CD4-positive, alpha-beta T cell (primary cell): Measurements from ENCODE around the gene SERPING1. TPM values are rescaled to one million over a fixed set of nuclear protein-coding genes. Genes with fewer than 3 reads are reported as not detected.

Source experiments
- ATAC-seq: fragments of 200-7000 bp; cut with Tn5 transposase; one replicate; pipeline ENCODE4 v1.10.0; 2022; ENCODE audit warnings: mild to moderate bottlenecking; ENCODE audit not compliant: poor library complexity
- CTCF ChIA-PET: fragments of 350-600 bp; sonication (Branson Sonifier 250); formaldehyde crosslinking; loops from one replicate; lab custom pipeline; 2021; ENCODE audit warnings: antibody characterized with exemption, inconsistent platforms; lab: Charles Lee
- POLR2A ChIA-PET: fragments of 350-600 bp; sonication (Branson Sonifier 250); formaldehyde crosslinking; loops from one replicate; lab custom pipeline; 2021; ENCODE audit warnings: antibody characterized with exemption, inconsistent platforms; lab: Charles Lee
- DNase-seq, 14 experiments: peaks; one replicate each; pipeline ENCODE4 v3.0.0-alpha.2; 2013 to 2020; ENCODE audit warnings: mixed read lengths in 2 of 14
- H3K27ac ChIP-seq, 2 donors: one replicate each; pipeline versions ENCODE4 v1.5.1 to v1.7.0; 2013; ENCODE audit warnings: low read length in 2 of 2, low read depth in 1 of 2, mild to moderate bottlenecking in 1 of 2
- H3K27me3 ChIP-seq, 2 experiments: 1 replicate in 1 of 2; 2 replicates in 1 of 2; pipeline versions ENCODE4 v1.6.1 to v1.7.0; 2013; ENCODE audit warnings: low read length in 2 of 2, control low read depth in 1 of 2, mild to moderate bottlenecking in 1 of 2, moderate library complexity in 1 of 2; ENCODE audit not compliant: insufficient read depth in 2 of 2, control insufficient read depth in 1 of 2
- H3K36me3 ChIP-seq: one replicate; pipeline ENCODE4 v1.6.1; 2013; ENCODE audit warnings: low read length, control low read depth; ENCODE audit not compliant: insufficient read depth
- H3K4me1 ChIP-seq: one replicate; pipeline ENCODE4 v1.6.1; 2013; ENCODE audit warnings: low read length, control low read depth; ENCODE audit not compliant: insufficient read depth
- H3K4me3 ChIP-seq: one replicate; pipeline ENCODE4 v1.5.1; 2013; ENCODE audit warnings: mild to moderate bottlenecking, low read length, moderate library complexity
- H3K9me3 ChIP-seq, 2 experiments: 1 replicate in 1 of 2; 2 replicates in 1 of 2; pipeline versions ENCODE4 v1.6.1 to v1.7.0; 2013; ENCODE audit warnings: low read length in 2 of 2, mild to moderate bottlenecking in 2 of 2, control low read depth in 1 of 2, moderate library complexity in 1 of 2; ENCODE audit not compliant: control insufficient read depth in 1 of 2, insufficient read depth in 1 of 2
- H3K27ac Mint-ChIP-seq: one replicate; pipeline ENCODE4 v1.8.0; 2020; ENCODE audit warnings: mixed read lengths
- H3K27me3 Mint-ChIP-seq: one replicate; pipeline ENCODE4 v1.8.0; 2021; ENCODE audit warnings: mixed read lengths
- H3K36me3 Mint-ChIP-seq: one replicate; pipeline ENCODE4 v1.8.0; 2021; ENCODE audit warnings: low read depth, mixed read lengths
- H3K4me1 Mint-ChIP-seq: one replicate; pipeline ENCODE4 v1.8.0; 2021; ENCODE audit warnings: low read depth, mixed read lengths
- H3K4me3 Mint-ChIP-seq: one replicate; pipeline ENCODE4 v1.8.0; 2020; ENCODE audit warnings: mild to moderate bottlenecking, mixed read lengths
- H3K9me3 Mint-ChIP-seq: one replicate; pipeline ENCODE4 v1.8.0; 2020; ENCODE audit warnings: mixed read lengths
- CTCF ChIP-seq: fragments of 200-600 bp; IDR thresholded peaks from one replicate; pipeline ENCODE4 v1.8.0; 2022; ENCODE audit warnings: antibody characterized with exemption, mild to moderate bottlenecking
- intact Hi-C, 2 experiments: fragments of 100-400 bp; cut with DNase I in 1 of 2; cut with micrococcal nuclease in 1 of 2; formaldehyde crosslinking; loops; one replicate each; pipeline versions ENCODE4 v1.15.1 to v1.9.0; 2023 to 2025; cut with DNase I, micrococcal nuclease
- total RNA-seq, 174 experiments: library from RNA in 2 of 174; stranded (reverse) in 2 of 174; gene quantifications; one replicate each; pipeline ENCODE4 v1.2.3 and lab custom pipeline; 2021 to 2026

Gene SERPING1
- total RNA-seq, 2 experiments from 2014 or later = 0.53 TPM; not detected in 1

- intact Hi-C loops = no loop called here
- Histone ChIP-seq H3K27me3 (peaks cover 14 to 15% of the 10 kb centered on the region in 2 experiments), H3K9me3 (no peaks in the 10 kb centered on the region), H3K36me3 (no peaks in the 10 kb centered on the region), H3K4me3 (no peak overlapping the region), H3K27ac (no peak overlapping the region), H3K4me1 (no peaks in the 10 kb centered on the region)
- CTCF ChIA-PET = no interaction called here
- H3K4me3 Mint-ChIP-seq = no peak overlapping the region
- peaks cover 51% of the 10 kb centered on the region for H3K27me3 Mint-ChIP-seq
- no peak for TF ChIP-seq CTCF
- no peaks in the 10 kb centered on the region for H3K9me3 Mint-ChIP-seq
- ATAC-seq (no peak), DNase-seq (no peak)
- H3K36me3 Mint-ChIP-seq = no peaks in the 10 kb centered on the region
- POLR2A ChIA-PET = no interaction called here
- H3K4me1 Mint-ChIP-seq = no peaks in the 10 kb centered on the region
- H3K27ac Mint-ChIP-seq = no peak overlapping the region
These were observed 688 bp downstream of the SERPING1 start for GRCh38 chr11:57597916-57598830.

- no peaks in the 10 kb centered on the region for H3K4me1 ChIP-seq
- no peaks in the 10 kb centered on the region for H3K9me3 ChIP-seq
- H3K9me3 Mint-ChIP-seq = no peaks in the 10 kb centered on the region
- H3K36me3 Mint-ChIP-seq = no peaks in the 10 kb centered on the region
- DNase-seq (no peak), ATAC-seq (no peak)
- peaks cover 14 to 15% of the 10 kb centered on the region in 2 experiments for H3K27me3 ChIP-seq
- ChIA-PET POLR2A (no interaction called here), CTCF (no interaction called here)
- H3K4me1 Mint-ChIP-seq = no peaks in the 10 kb centered on the region
- TF ChIP-seq CTCF = no peak
- H3K36me3 ChIP-seq = no peaks in the 10 kb centered on the region
- peaks cover 51% of the 10 kb centered on the region for H3K27me3 Mint-ChIP-seq
- H3K4me3 Mint-ChIP-seq = no peak overlapping the region
- no peak overlapping the region for H3K27ac ChIP-seq
- no peak overlapping the region for H3K27ac Mint-ChIP-seq
- no peak overlapping the region for H3K4me3 ChIP-seq
- intact Hi-C loops = no loop called here
These were observed 1.3 kb downstream of the SERPING1 start for GRCh38 chr11:57598831-57599155.

DNA sequence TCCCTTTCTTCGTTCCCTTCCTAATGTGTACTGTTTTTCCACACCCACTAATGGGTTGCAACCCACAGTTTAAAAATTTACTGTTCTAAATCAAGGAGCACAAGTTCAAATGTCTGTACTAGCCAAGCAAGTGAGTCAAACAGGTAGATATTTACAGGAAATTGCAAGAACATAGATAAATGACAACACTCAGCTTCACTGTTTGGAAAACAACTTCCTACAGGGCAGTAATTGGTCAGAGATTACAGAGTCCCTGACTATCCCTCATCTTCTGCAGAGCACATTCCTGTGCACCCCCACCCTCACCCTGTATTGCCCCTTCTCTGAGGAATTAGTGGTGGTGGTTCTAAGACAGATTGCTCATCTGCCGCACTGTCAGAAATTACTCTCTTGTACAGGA lies 1.9 kb downstream of the SERPING1 start:
- H3K4me1 Mint-ChIP-seq = no peaks in the 10 kb centered on the region
- H3K9me3 ChIP-seq = no peaks in the 10 kb centered on the region
- no peak overlapping the region for H3K4me3 Mint-ChIP-seq
- peaks cover 2% of the 10 kb centered on the region for H3K4me1 ChIP-seq
- H3K4me3 ChIP-seq = no peak overlapping the region
- no peak overlapping the region for H3K27ac Mint-ChIP-seq
- H3K27ac ChIP-seq = no peak overlapping the region
- DNase-seq (no peak), ATAC-seq (no peak)
- H3K27me3 ChIP-seq = peaks cover 14 to 15% of the 10 kb centered on the region in 2 experiments
- no peaks in the 10 kb centered on the region for H3K9me3 Mint-ChIP-seq
- peaks cover 51% of the 10 kb centered on the region for H3K27me3 Mint-ChIP-seq
- no peaks in the 10 kb centered on the region for H3K36me3 ChIP-seq
- no peaks in the 10 kb centered on the region for H3K36me3 Mint-ChIP-seq
- TF ChIP-seq CTCF = no peak
- ChIA-PET CTCF (no interaction called here), POLR2A (no interaction called here)
- intact Hi-C loops = no loop called here
